H1 (cell line): ENCODE results near the gene RNGTT. TPM values are rescaled to one million over a fixed set of nuclear protein-coding genes. Genes with fewer than 3 reads are reported as not detected.

Experiments
- CTCF ChIA-PET: fragments of 300-600 bp; sonication (Branson Sonifier 250); formaldehyde crosslinking; loops from one replicate; lab custom pipeline; 2021; ENCODE audit not compliant: partially characterized antibody; lab: Charles Lee
- POLR2A ChIA-PET: fragments of 300-600 bp; sonication (Branson Sonifier 250); formaldehyde crosslinking; loops from one replicate; lab custom pipeline; 2021; ENCODE audit warnings: inconsistent platforms; ENCODE audit not compliant: partially characterized antibody; lab: Charles Lee
- DNase-seq, 2 experiments: peaks; one replicate each; pipeline versions ENCODE4 v3.0.0 to v3.0.0-alpha.2; 2010 to 2022; ENCODE audit warnings: low spot score in 2 of 2, low read depth in 1 of 2, mixed read lengths in 1 of 2
- FAIRE-seq: peaks from 2 replicates; lab custom pipeline; 2011; peaks lifted over from hg19 to GRCh38; lab: Jason Lieb, UNC
- H2AFZ ChIP-seq: 2 replicates; pipeline ENCODE4 v1.8.1; 2012; ENCODE audit warnings: low read length, inconsistent platforms
- H2AK5ac ChIP-seq: 2 replicates; pipeline ENCODE4 v1.6.1; 2013; ENCODE audit warnings: low read depth, low read length
- H2BK120ac ChIP-seq: replicated peaks from 2 replicates; pipeline ENCODE3; 2013; ENCODE audit warnings: low read depth, low read length, inconsistent platforms
- H2BK12ac ChIP-seq: 2 replicates; pipeline ENCODE4 v1.6.1; 2013; ENCODE audit warnings: low read depth, low read length
- H2BK15ac ChIP-seq: 2 replicates; pipeline ENCODE4 v1.6.1; 2013; ENCODE audit warnings: low read length
- H2BK20ac ChIP-seq: 2 replicates; pipeline ENCODE4 v1.6.1; 2013; ENCODE audit warnings: low read length
- H2BK5ac ChIP-seq: 2 replicates; pipeline ENCODE4 v1.6.1; 2013; ENCODE audit warnings: low read depth, low read length
- H3K14ac ChIP-seq: 2 replicates; pipeline ENCODE4 v1.6.1; 2013; ENCODE audit warnings: inconsistent platforms; ENCODE audit not compliant: insufficient read length
- H3K18ac ChIP-seq: 2 replicates; pipeline ENCODE4 v1.6.1; 2013; ENCODE audit warnings: low read length; ENCODE audit errors: extremely low read depth
- H3K23ac ChIP-seq: 2 replicates; pipeline ENCODE4 v1.6.1; 2013; ENCODE audit warnings: inconsistent platforms; ENCODE audit not compliant: insufficient read length
- H3K23me2 ChIP-seq: 2 replicates; pipeline ENCODE4 v1.6.1; 2013; ENCODE audit warnings: low read depth, low read length
- H3K27ac ChIP-seq: 2 replicates; pipeline ENCODE4 v1.6.1; 2011; ENCODE audit warnings: low read depth, low read length, inconsistent platforms
- H3K27me3 ChIP-seq, 4 experiments: replicated peaks in 1 of 4; 1 replicate in 1 of 4; 2 replicates in 3 of 4; pipeline versions ENCODE4 v1.6.1 to v1.8.1; 2011 to 2013; ENCODE audit warnings: low read length in 3 of 4, mild to moderate bottlenecking in 3 of 4, inconsistent platforms in 2 of 4, mixed read lengths in 2 of 4, moderate library complexity in 1 of 4; ENCODE audit not compliant: control insufficient read depth in 3 of 4, insufficient read depth in 3 of 4; ENCODE audit errors: extremely low read depth in 1 of 4
- H3K36me3 ChIP-seq, 4 experiments: 2 replicates each; pipeline versions ENCODE4 v1.6.1 to v1.8.1; 2011 to 2013; ENCODE audit warnings: mild to moderate bottlenecking in 4 of 4, low read length in 3 of 4, moderate library complexity in 2 of 4, control low read depth in 1 of 4, inconsistent platforms in 1 of 4; ENCODE audit not compliant: insufficient read depth in 4 of 4, control insufficient read depth in 2 of 4
- H3K4ac ChIP-seq: replicated peaks from 2 replicates; pipeline ENCODE3; 2013; ENCODE audit warnings: low read length, low read depth, mixed read lengths, inconsistent platforms; ENCODE audit not compliant: insufficient read length
- H3K4me1 ChIP-seq, 4 experiments: replicated peaks in 1 of 4; 1 replicate in 1 of 4; 2 replicates in 3 of 4; pipeline versions ENCODE4 v1.6.1 to v1.8.1; 2011 to 2013; ENCODE audit warnings: low read length in 3 of 4, inconsistent platforms in 2 of 4, mixed read lengths in 1 of 4; ENCODE audit not compliant: insufficient read depth in 4 of 4, control insufficient read depth in 3 of 4
- H3K4me2 ChIP-seq, 2 experiments: 2 replicates each; pipeline versions ENCODE4 v1.6.1 to v1.8.1; 2011 to 2013; ENCODE audit warnings: low read depth in 2 of 2, low read length in 2 of 2, control low read depth in 1 of 2, inconsistent platforms in 1 of 2, mild to moderate bottlenecking in 1 of 2; ENCODE audit not compliant: insufficient read depth in 1 of 2
- H3K4me3 ChIP-seq, 4 experiments: fragments of 200-600, 300-600 bp in 1 of 4; sonication (generic), shearing (Covaris generic), sonication (Bioruptor Twin) in 1 of 4; 2 replicates each; pipeline versions ENCODE4 v1.5.1 to v1.8.1; 2011 to 2016; ENCODE audit warnings: low read length in 4 of 4, low read depth in 3 of 4, control low read depth in 2 of 4, inconsistent platforms in 2 of 4, mild to moderate bottlenecking in 2 of 4, mixed read lengths in 1 of 4, moderate library complexity in 1 of 4; ENCODE audit not compliant: insufficient read depth in 2 of 4; ENCODE audit errors: extremely low read depth in 1 of 4
- H3K56ac ChIP-seq: replicated peaks from 2 replicates; pipeline ENCODE3; 2013; ENCODE audit warnings: low read depth, mild to moderate bottlenecking, mixed read lengths, low read length, inconsistent platforms; ENCODE audit not compliant: insufficient read length
- H3K79me1 ChIP-seq: 2 replicates; pipeline ENCODE4 v1.6.1; 2013; ENCODE audit warnings: low read depth, low read length, control low read depth
- H3K79me2 ChIP-seq, 2 experiments: 2 replicates each; pipeline versions ENCODE4 v1.6.1 to v1.8.1; 2012 to 2013; ENCODE audit warnings: low read length in 2 of 2, mild to moderate bottlenecking in 2 of 2, inconsistent platforms in 1 of 2; ENCODE audit not compliant: insufficient read depth in 2 of 2, control insufficient read depth in 1 of 2
- H3K9ac ChIP-seq, 4 experiments: replicated peaks in 1 of 4; 1 replicate in 1 of 4; 2 replicates in 3 of 4; pipeline versions ENCODE4 v1.6.1 to v1.8.1; 2011 to 2013; ENCODE audit warnings: low read depth in 3 of 4, low read length in 3 of 4, control low read depth in 2 of 4, mild to moderate bottlenecking in 2 of 4, moderate library complexity in 2 of 4, inconsistent platforms in 1 of 4; ENCODE audit errors: extremely low read depth in 1 of 4
- H3K9me3 ChIP-seq, 2 experiments: 2 replicates each; pipeline versions ENCODE4 v1.6.1 to v1.8.1; 2012 to 2013; ENCODE audit warnings: mild to moderate bottlenecking in 2 of 2, moderate library complexity in 2 of 2, control low read depth in 1 of 2, inconsistent platforms in 1 of 2, low read depth in 1 of 2, low read length in 1 of 2, mixed read lengths in 1 of 2; ENCODE audit not compliant: insufficient read depth in 2 of 2
- H4K20me1 ChIP-seq, 2 experiments: replicated peaks in 1 of 2; 2 replicates each; pipeline versions ENCODE3 to v1.8.1; 2011 to 2013; ENCODE audit warnings: inconsistent platforms in 2 of 2, low read length in 2 of 2, mild to moderate bottlenecking in 1 of 2; ENCODE audit not compliant: insufficient read depth in 2 of 2, control insufficient read depth in 1 of 2
- H4K5ac ChIP-seq: 2 replicates; pipeline ENCODE4 v1.6.1; 2013; ENCODE audit warnings: low read length, low read depth, mixed read lengths, inconsistent platforms; ENCODE audit not compliant: insufficient read length
- H4K8ac ChIP-seq: 2 replicates; pipeline ENCODE4 v1.8.0; 2013; ENCODE audit warnings: mild to moderate bottlenecking, moderate library complexity, low read length, inconsistent platforms; ENCODE audit not compliant: insufficient read depth; ENCODE audit errors: extremely low read depth
- H4K91ac ChIP-seq: replicated peaks from 2 replicates; pipeline ENCODE3; 2013; ENCODE audit warnings: low read length, mixed read lengths, inconsistent platforms; ENCODE audit not compliant: insufficient read length
- ASH2L ChIP-seq: fragments of 200-600, 300-600 bp; sonication (generic); IDR thresholded peaks from one replicate; pipeline ENCODE4 v1.7.1; 2017; ENCODE audit warnings: low read length
- BACH1 ChIP-seq: IDR thresholded peaks from 2 replicates; pipeline ENCODE4 v1.6.1; 2012; ENCODE audit warnings: low read length, improper control_type of control experiment
- EGR1 ChIP-seq: IDR thresholded peaks from 2 replicates; pipeline ENCODE4 v1.6.1; 2011; ENCODE audit warnings: low read depth, low read length, borderline replicate concordance
- FOSL1 ChIP-seq: IDR thresholded peaks from 2 replicates; pipeline ENCODE4 v1.6.1; 2011; ENCODE audit warnings: mild to moderate bottlenecking, low read depth, low read length, moderate library complexity; ENCODE audit not compliant: insufficient read depth
- HDAC6 ChIP-seq: IDR thresholded peaks from one replicate; pipeline ENCODE4 v1.7.1; 2012; ENCODE audit warnings: low read depth, mild to moderate bottlenecking, inconsistent platforms, low read length, moderate library complexity
- JUN ChIP-seq: IDR thresholded peaks from 2 replicates; pipeline ENCODE4 v1.6.1; 2011; ENCODE audit warnings: low read depth, mild to moderate bottlenecking, improper control_type of control experiment, low read length
- JUND ChIP-seq: IDR thresholded peaks from 2 replicates; pipeline ENCODE4 v1.6.1; 2011; ENCODE audit warnings: mild to moderate bottlenecking, improper control_type of control experiment, low read length
- KDM1A ChIP-seq: fragments of 200-600, 300-600 bp; sonication (generic); IDR thresholded peaks from 2 replicates; pipeline ENCODE4 v1.7.1; 2016; ENCODE audit warnings: mild to moderate bottlenecking, low read length, borderline replicate concordance
- KDM4A ChIP-seq: IDR thresholded peaks from one replicate; pipeline ENCODE4 v1.7.1; 2012; ENCODE audit warnings: low read depth, mild to moderate bottlenecking, moderate library complexity, low read length, inconsistent platforms; ENCODE audit not compliant: severe bottlenecking
- RBBP5 ChIP-seq: IDR thresholded peaks from 2 replicates; pipeline ENCODE4 v1.7.1; 2012; ENCODE audit warnings: low read depth, mild to moderate bottlenecking, inconsistent platforms, low read length, moderate library complexity, borderline replicate concordance
- SP2 ChIP-seq: IDR thresholded peaks from 2 replicates; pipeline ENCODE4 v1.6.1; 2012; ENCODE audit warnings: mild to moderate bottlenecking, low read length, inconsistent platforms
- USF2 ChIP-seq: IDR thresholded peaks from 2 replicates; pipeline ENCODE4 v1.6.1; 2011; ENCODE audit warnings: low read length, improper control_type of control experiment
- ZNF274 ChIP-seq: IDR thresholded peaks from 2 replicates; pipeline ENCODE4 v1.7.0; 2012; ENCODE audit warnings: low read length, borderline replicate concordance; ENCODE audit errors: extremely low read depth
- WGBS, 2 experiments: shearing (Covaris generic) in 1 of 2; methylation state at CpG; one replicate each; pipeline versions ENCODE4 v1.1.6 to v1.1.7; 2013 to 2015; ENCODE audit warnings: low lambda C conversion rate in 2 of 2, mixed read lengths in 2 of 2, inconsistent platforms in 1 of 2, low coverage in 1 of 2, missing lambda C conversion rate in 1 of 2; ENCODE audit not compliant: insufficient replicate concordance in 2 of 2, insufficient coverage in 1 of 2, insufficient read length in 1 of 2; ENCODE audit errors: extremely low coverage in 1 of 2, missing lambda C conversion rate in 1 of 2; 5-methylcytosine and 5-hydroxymethylcytosine counted together
- polyA plus RNA-seq, 7 experiments: library from polyadenylated mRNA; depleted of rRNA in 3 of 7; stranded (reverse) in 5 of 7; unstranded in 2 of 7; fragments of >200 nt in 5 of 7; fragments of 200-250 nt in 2 of 7; gene quantifications; 1 replicate in 5 of 7; 2 replicates in 1 of 7; 4 replicates in 1 of 7; pipeline versions ENCODE4 v1.2.1 to v1.2.3, GENCODE V29; 2011 to 2013; ENCODE audit warnings: missing spikeins in 2 of 7, mixed read lengths in 2 of 7
- total RNA-seq: library from RNA; stranded (reverse); fragmentation: NEBNext Ultra II Directional; extraction: Animal tissue kit (Norgen Biotek cat#: 25700); gene quantifications from 2 replicates; pipeline ENCODE4 v1.2.1, GENCODE V29; 2021

The RNGTT gene
- total and polyA plus RNA-seq, 2 of the 8 experiments (the other 6 are each of a cell fraction or from before 2014, with no cell fraction given), result 3.6 to 21.2 TPM

GRCh38 chr6:88623531-88623930 is 339.9 kb downstream of the RNGTT start:
- 89% methylated on average over 2 of the region's 2 CpGs; no CpG with 5 or more reads in 1 of the 2 experiments for WGBS, 2 experiments
- Histone ChIP-seq H3K27me3 (no peaks in the 10 kb centered on the region), H2BK20ac (no peak overlapping the region), H3K4me3 (no peak overlapping the region), H3K4me2 (no peak overlapping the region), H3K56ac (no peak overlapping the region), H2BK5ac (no peak overlapping the region), H3K14ac (no peak overlapping the region), H3K36me3 (no peaks in the 10 kb centered on the region), H3K18ac (no peak overlapping the region), H3K79me2 (no peaks in the 10 kb centered on the region), H2BK15ac (no peak overlapping the region), H2BK120ac (no peak overlapping the region), H3K79me1 (no peaks in the 10 kb centered on the region), H3K9ac (no peak overlapping the region), H2AFZ (no peak overlapping the region), H3K4ac (no peak overlapping the region), H2AK5ac (no peak overlapping the region), H2BK12ac (no peak overlapping the region), H4K20me1 (no peaks in the 10 kb centered on the region), H4K5ac (no peak overlapping the region), H3K23ac (no peak overlapping the region), H3K23me2 (no peaks in the 10 kb centered on the region), H3K9me3 (no peaks in the 10 kb centered on the region), H4K91ac (no peak overlapping the region), H4K8ac (no peak overlapping the region), H3K27ac (no peak overlapping the region), H3K4me1 (no peaks in the 10 kb centered on the region)
- ChIA-PET POLR2A (no interaction called here), CTCF (no interaction called here)
- FAIRE-seq, result no peak
- no peak for DNase-seq
- TF ChIP-seq ZNF274 (no peak), JUND (no peak), KDM1A (no peak), EGR1 (no peak), BACH1 (no peak), ASH2L (no peak), RBBP5 (no peak), FOSL1 (no peak), KDM4A (no peak), HDAC6 (no peak), JUN (no peak), SP2 (no peak), USF2 (no peak)
